K562 (cell line): ENCODE measurements around the gene ATP5F1D. TPM values are rescaled to one million over a fixed set of nuclear protein-coding genes. Genes with fewer than 3 reads are reported as not detected.
A peak's percentile ranks its signal among the peaks of the same experiment; 100 is the strongest.

Experiments
- ATAC-seq: fragments of 200-7000 bp; cut with Tn5 transposase; 3 replicates; pipeline ENCODE4 v1.9.1; 2020; ENCODE audit warnings: moderate library complexity
- BruUV-seq: library from RNA; stranded (reverse); fragments of 400-500 nt; replicated peaks from 2 replicates; lab custom pipeline; 2021; lab: Mats Ljungman, UMichigan
- CTCF ChIA-PET: fragments of 300-600 bp; formaldehyde crosslinking; extraction: SDS; loops from one replicate; lab custom pipeline; 2021; ENCODE audit warnings: low intra/inter-chr PET ratio; lab: Yijun Ruan, JAX
- POLR2A ChIA-PET: fragments of 300-600, 350-650 bp; sonication (Branson Sonifier 250); formaldehyde crosslinking; extraction: SDS; loops from one replicate; lab custom pipeline; 2021; ENCODE audit warnings: antibody characterized with exemption, inconsistent platforms; lab: Yijun Ruan, JAX
- DNase-seq, 4 experiments: peaks; one replicate each; pipeline versions ENCODE4 v3.0.0 to v3.0.0-alpha.2; 2011 to 2018; ENCODE audit warnings: low spot score in 3 of 4, mixed read lengths in 3 of 4; ENCODE audit errors: extremely low read depth in 1 of 4
- FAIRE-seq: peaks from 2 replicates; lab custom pipeline; 2011; peaks lifted over from hg19 to GRCh38; lab: Jason Lieb, UNC
- H2AFZ ChIP-seq: 2 replicates; pipeline ENCODE4 v1.6.0; 2011; ENCODE audit warnings: low read depth, low read length, control low read depth, inconsistent platforms
- H3K27ac ChIP-seq: fragments of 200-600 bp; 3 replicates; pipeline ENCODE4 v1.8.0; 2011; ENCODE audit warnings: low read depth, mild to moderate bottlenecking, control low read depth, inconsistent platforms, low read length, moderate library complexity, mixed read lengths; ENCODE audit errors: extremely low read depth
- H3K27me3 ChIP-seq, 2 experiments: fragments of 300-600 bp in 1 of 2; 2 replicates in 1 of 2; 3 replicates in 1 of 2; pipeline versions ENCODE4 v1.6.0 to v1.8.0; 2011; ENCODE audit warnings: inconsistent platforms in 2 of 2, low read length in 2 of 2, mild to moderate bottlenecking in 1 of 2, mixed read lengths in 1 of 2, moderate library complexity in 1 of 2; ENCODE audit not compliant: control insufficient read depth in 2 of 2, insufficient read depth in 2 of 2
- H3K36me3 ChIP-seq: fragments of 300-600 bp; 3 replicates; pipeline ENCODE4 v1.8.0; 2011; ENCODE audit warnings: mild to moderate bottlenecking, low read length, inconsistent platforms; ENCODE audit not compliant: control insufficient read depth, insufficient read depth
- H3K4me1 ChIP-seq, 2 experiments: fragments of 200-600 bp in 1 of 2; replicated peaks in 1 of 2; 2 replicates in 1 of 2; 3 replicates in 1 of 2; pipeline versions ENCODE4 v1.5.1 to v1.8.0; 2011; ENCODE audit warnings: inconsistent platforms in 2 of 2, low read length in 2 of 2, mild to moderate bottlenecking in 1 of 2, mixed read lengths in 1 of 2, moderate library complexity in 1 of 2; ENCODE audit not compliant: control insufficient read depth in 2 of 2, insufficient read depth in 2 of 2
- H3K4me2 ChIP-seq: 2 replicates; pipeline ENCODE4 v1.6.1; 2011; ENCODE audit warnings: low read length, control low read depth, inconsistent platforms, mixed read lengths; ENCODE audit not compliant: insufficient read depth
- H3K4me3 ChIP-seq: fragments of 200-600 bp; sonication (generic), shearing (Covaris generic); 2 replicates; pipeline ENCODE4 v1.5.1; 2016; ENCODE audit warnings: control low read depth, inconsistent platforms
- H3K79me2 ChIP-seq: fragments of 200-600 bp; 3 replicates; pipeline ENCODE4 v1.8.0; 2011; ENCODE audit warnings: low read length, inconsistent platforms; ENCODE audit not compliant: control insufficient read depth, insufficient read depth
- H3K9ac ChIP-seq, 2 experiments: 2 replicates each; pipeline versions ENCODE4 v1.6.0 to v1.6.1; 2011; ENCODE audit warnings: low read depth in 2 of 2, low read length in 2 of 2, control low read depth in 1 of 2, inconsistent platforms in 1 of 2, mild to moderate bottlenecking in 1 of 2, mixed read lengths in 1 of 2; ENCODE audit not compliant: insufficient read depth in 1 of 2
- H3K9me1 ChIP-seq: one replicate; pipeline ENCODE4 v1.6.0; 2011; ENCODE audit warnings: inconsistent platforms, mild to moderate bottlenecking, low read length, moderate library complexity; ENCODE audit not compliant: control insufficient read depth, insufficient read depth
- H3K9me3 ChIP-seq: replicated peaks from 2 replicates; pipeline ENCODE4 v1.5.1; 2011; ENCODE audit warnings: low read depth, low read length, inconsistent platforms; ENCODE audit not compliant: control insufficient read depth, insufficient read depth
- H4K20me1 ChIP-seq: replicated peaks from 2 replicates; pipeline ENCODE4 v1.6.1; 2011; ENCODE audit warnings: low read length, inconsistent platforms, mixed read lengths; ENCODE audit not compliant: control insufficient read depth, insufficient read depth
- ARNT ChIP-seq, 2 experiments: fragments of 450-650 bp; IDR thresholded peaks; 2 replicates each; pipeline ENCODE4 v1.6.1; 2016; ENCODE audit warnings: mild to moderate bottlenecking in 1 of 2
- CAMTA2 ChIP-seq: fragments of 250-450 bp; sonication (Bioruptor Pico); conservative IDR thresholded peaks from 2 replicates; pipeline ENCODE4 v1.5.1; 2022
- CBFA2T2 ChIP-seq: fragments of 450-650 bp; conservative IDR thresholded peaks from 2 replicates; pipeline ENCODE4 v1.6.1; 2017; ENCODE audit warnings: mild to moderate bottlenecking
- CCNT2 ChIP-seq: IDR thresholded peaks from 2 replicates; pipeline ENCODE4 v1.6.1; 2011; ENCODE audit warnings: borderline replicate concordance, low read depth, mild to moderate bottlenecking, moderate library complexity, mixed read lengths, low read length; ENCODE audit not compliant: insufficient read length; ENCODE audit errors: extremely low read depth
- FOXA3 ChIP-seq, 2 experiments: fragments of 450-650 bp in 1 of 2; sonication (generic) in 1 of 2; formaldehyde crosslinking; IDR thresholded peaks in 1 of 2; conservative IDR thresholded peaks in 1 of 2; 2 replicates each; pipeline versions ENCODE4 v1.4.0 to v1.8.0; 2020 to 2022; ENCODE audit warnings: mild to moderate bottlenecking in 2 of 2, missing genetic modification reagents in 1 of 2
- GATA2 ChIP-seq: sonication (generic); formaldehyde crosslinking; IDR thresholded peaks from 2 replicates; pipeline ENCODE4 v1.4.0; 2020; ENCODE audit warnings: mild to moderate bottlenecking, missing genetic modification reagents
- GTF2A2 ChIP-seq: IDR thresholded peaks from 2 replicates; pipeline ENCODE4 v1.6.1; 2016; ENCODE audit warnings: mild to moderate bottlenecking, missing genetic modification characterization, missing compliant biosample characterization
- PKNOX1 ChIP-seq: fragments of 450-650 bp; IDR thresholded peaks from 2 replicates; pipeline ENCODE4 v1.6.1; 2016
- RCOR1 ChIP-seq, 2 experiments: IDR thresholded peaks; 2 replicates each; pipeline ENCODE4 v1.6.1; 2012; ENCODE audit warnings: low read depth in 2 of 2, low read length in 2 of 2, borderline replicate concordance in 1 of 2, improper control_type of control experiment in 1 of 2
- RNF219 ChIP-seq: fragments of 250-450 bp; sonication (Bioruptor Pico); IDR thresholded peaks from 2 replicates; pipeline ENCODE4 v1.5.0; 2022; ENCODE audit warnings: mild to moderate bottlenecking
- TCF3 ChIP-seq: sonication (generic); formaldehyde crosslinking; IDR thresholded peaks from 2 replicates; pipeline ENCODE4 v1.4.0; 2020; ENCODE audit warnings: mild to moderate bottlenecking, missing genetic modification reagents
- TGIF2 ChIP-seq: sonication (generic); formaldehyde crosslinking; IDR thresholded peaks from 2 replicates; pipeline ENCODE4 v1.8.1; 2022; ENCODE audit warnings: mild to moderate bottlenecking, missing genetic modification reagents, moderate library complexity
- ZBTB12 ChIP-seq: fragments of 250-450 bp; sonication (Bioruptor Pico); IDR thresholded peaks from 2 replicates; pipeline ENCODE4 v1.4.0; 2020
- ZBTB7A ChIP-seq: IDR thresholded peaks from 2 replicates; pipeline ENCODE4 v1.6.1; 2011; ENCODE audit warnings: low read depth, mild to moderate bottlenecking, low read length, moderate library complexity, borderline replicate concordance; ENCODE audit not compliant: control insufficient read depth
- ZNF511 ChIP-seq: sonication (generic); formaldehyde crosslinking; IDR thresholded peaks from 2 replicates; pipeline ENCODE4 v1.8.0; 2022; ENCODE audit warnings: mild to moderate bottlenecking, missing genetic modification reagents
- WGBS: fragments of 100-300 bp; shearing (Covaris generic); methylation state at CpG from one replicate; pipeline ENCODE4 v1.1.6; 2016; ENCODE audit warnings: low coverage, mixed read lengths; ENCODE audit not compliant: insufficient coverage; ENCODE audit errors: missing lambda C conversion rate; 5-methylcytosine and 5-hydroxymethylcytosine counted together
- in situ Hi-C: fragments of 300-500 bp; cut with MboI; formaldehyde crosslinking; loops from 4 replicates; pipeline ENCODE4 v1.15.0; 2018; ENCODE audit warnings: inconsistent platforms, mixed read lengths
- intact Hi-C: fragments of 100-400 bp; cut with micrococcal nuclease; formaldehyde crosslinking; loops from 2 replicates; pipeline ENCODE4 v1.14.2; 2022
- polyA plus RNA-seq, 8 experiments: library from polyadenylated mRNA; depleted of rRNA in 4 of 8; stranded (reverse) in 5 of 8; unstranded in 3 of 8; fragments of >200 nt; fragmentation: Nextera tagmentation in 2 of 8; fragmentation: Illumina TruSeq in 1 of 8; extraction: Ambion mirVana in 2 of 8; extraction: Trizol in 1 of 8; gene quantifications; 2 replicates each; pipeline versions ENCODE4 v1.2.1 to v1.2.3, GENCODE V29; 2011 to 2014; ENCODE audit warnings: inconsistent platforms in 1 of 8, missing spikeins in 1 of 8
- total RNA-seq, 7 experiments: library from RNA; depleted of rRNA in 6 of 7; stranded (reverse); fragments of >200 nt in 6 of 7; fragmentation: Illumina TruSeq in 2 of 7; extraction: Trizol in 2 of 7; gene quantifications; 2 replicates each; pipeline versions ENCODE4 v1.2.1 to v1.2.3, GENCODE V29; 2011 to 2021; ENCODE audit warnings: low replicate concordance in 1 of 7

The ATP5F1D gene
- total and polyA plus RNA-seq, 9 of the 15 experiments (the other 6 are each of a cell fraction or from before 2014, with no cell fraction given) = 3.9 to 409 (median 36.8) TPM

- peak; percentile 87 to 97 (median 92) for DNase-seq
- Histone ChIP-seq H3K9me3 (no peaks in the 10 kb centered on the region), H3K4me1 (peaks cover 59 to 94% of the 10 kb centered on the region in 2 experiments), H3K4me3 (peak overlapping the region; percentile 59), H3K27me3 (no peaks in the 10 kb centered on the region), H3K79me2 (peaks cover 32% of the 10 kb centered on the region), H3K36me3 (peaks cover 16% of the 10 kb centered on the region; the same call in 2 of the 3 replicates), H3K9ac (peak overlapping the region; percentile 48 to 92), H3K4me2 (peak overlapping the region; percentile 83), H3K27ac (peak overlapping the region; percentile 69), H2AFZ (peak overlapping the region; percentile 80), H3K9me1 (no peaks in the 10 kb centered on the region), H4K20me1 (peaks cover 16% of the 10 kb centered on the region)
- POLR2A ChIA-PET = interaction anchor here (0.5 to 2.3 kb wide), 11 partner anchors 9 to 201 kb away, joined by 3 to 16 read pairs (median 4); partner anchors contain the start of gene FAM174C
- 2% methylated on average over 53 of the region's 84 CpGs for WGBS
- intact Hi-C loops = loop anchor here (1.0 kb wide), 2 partner anchors 17 to 22 kb away; no protein-coding TSS in a partner anchor
- CTCF ChIA-PET = interaction anchor here (1.3 to 3.3 kb wide), 3 partner anchors 13 to 22 kb away, joined by 5 to 51 read pairs (median 11); partner anchors contain the start of gene MIDN
- BruUV-seq = no TSS peak
- peak; percentile 75 for ATAC-seq
- in situ Hi-C loops = no loop called here
- FAIRE-seq = peak; percentile 71
- peak; percentile 51 for TF ChIP-seq CBFA2T2
- TF ChIP-seq GATA2 (CRISPR knock-in tag) = no peak
- TF ChIP-seq TGIF2 (CRISPR knock-in tag) = no peak
- TF ChIP-seq ARNT (IDR thresholded peaks at IDR 0.05) = no peak
- peak; percentile 23; the same call in 1 of the 2 replicates for TF ChIP-seq TCF3 (CRISPR knock-in tag)
- no peak for TF ChIP-seq RNF219 (CRISPR knock-in tag)
- peak; percentile 55; the same call in 1 of the 2 replicates for TF ChIP-seq ZBTB12 (CRISPR knock-in tag)
- TF ChIP-seq ZNF511 (CRISPR knock-in tag) = peak; percentile 3; the same call in 1 of the 2 replicates
- 0 out of 2 replicates have a peak, but pooled peaks have one; percentile 34 for TF ChIP-seq PKNOX1
- peak; percentile 67 for TF ChIP-seq CCNT2
- no peak for TF ChIP-seq CAMTA2 (CRISPR knock-in tag)
- no peak for TF ChIP-seq GTF2A2 (tag)
- peak in 1 of 2 experiments; percentile 52; a peak in 1 of 4 replicates for TF ChIP-seq FOXA3 (CRISPR knock-in tag; conservative IDR thresholded peaks at IDR 0.05 in 1 of 2, IDR thresholded peaks at IDR 0.05 in 1 of 2)
- TF ChIP-seq ZBTB7A = peak; percentile 87
- TF ChIP-seq RCOR1 (IDR thresholded peaks at IDR 0.05; ENCODE audit: borderline replicate concordance in 1 of 2, low read depth in 2 of 2, low read length in 2 of 2) = 0 out of 4 replicates have a peak, but pooled peaks of 1 of the 2 experiments have one; percentile 30
Measured at GRCh38 chr19:1266129-1266915, 24.8 kb downstream of the ATP5F1D start.
